GM19395 (cell line): ENCODE results near the gene LRP2.
"Not testable (repeated sequence)": the region's sequence is repeated elsewhere in the genome, so short reads cannot be mapped to it uniquely, and the experiment has no call there.

Source experiments
- ATAC-seq: cut with Tn5 transposase; IDR thresholded peaks from one replicate; pipeline ENCODE4 v1.9.1; 2021; ENCODE audit warnings: mild to moderate bottlenecking, moderate library complexity; ENCODE audit not compliant: unreplicated experiment

LRP2 gene

GRCh38 chr2:169362118-169362893, at the start of gene LRP2:
Gene LRP2 (minus strand): TSS chr2:169362534. CDS start chr2:169362399, 135 bp downstream.
- ATAC-seq = no peak

GRCh38 chr2:169406891-169407290, 44.6 kb upstream of the LRP2 start:
- ATAC-seq = no peak

GRCh38 chr2:169399491-169399890, 37.2 kb upstream of the LRP2 start:
- ATAC-seq = not testable (repeated sequence)

GRCh38 chr2:169397697-169398096, 35.4 kb upstream of the LRP2 start:
- ATAC-seq = no peak

- ATAC-seq = no peak
Observed at GRCh38 chr2:169395821-169396374, 33.6 kb upstream of the LRP2 start.

- ATAC-seq = peak; percentile 65
Observed at GRCh38 chr2:169393068-169393590, 30.8 kb upstream of the LRP2 start.

GRCh38 chr2:169391236-169391635, 28.9 kb upstream of the LRP2 start:
- no peak for ATAC-seq

- no peak for ATAC-seq
Observed at GRCh38 chr2:169388161-169388560, 25.8 kb upstream of the LRP2 start.

- no peak for ATAC-seq
Observed at GRCh38 chr2:169386722-169387121, 24.4 kb upstream of the LRP2 start.

- no peak for ATAC-seq
Observed at GRCh38 chr2:169384816-169385215, 22.5 kb upstream of the LRP2 start.

- ATAC-seq = no peak
Observed at GRCh38 chr2:169372561-169372960, 10.2 kb upstream of the LRP2 start.

GRCh38 chr2:169366066-169366465, 3.7 kb upstream of the LRP2 start:
- no peak for ATAC-seq

- peak; percentile 80 for ATAC-seq
Observed at GRCh38 chr2:169365029-169365480, 2.7 kb upstream of the LRP2 start.

- peak; percentile 35 for ATAC-seq
Observed at GRCh38 chr2:169363560-169364150, 1.3 kb upstream of the LRP2 start.

- peak; percentile 4 for ATAC-seq
Observed at GRCh38 chr2:169362894-169363559, 693 bp upstream of the LRP2 start.

GRCh38 chr2:169361706-169362117, 622 bp downstream of the LRP2 start:
- no peak for ATAC-seq

- no peak for ATAC-seq
Observed at GRCh38 chr2:169360984-169361705, 1.2 kb downstream of the LRP2 start.

GRCh38 chr2:169358016-169358415, 4.3 kb downstream of the LRP2 start:
- ATAC-seq = no peak

GRCh38 chr2:169354244-169354643, 8.1 kb downstream of the LRP2 start:
- no peak for ATAC-seq

- ATAC-seq = no peak
Observed at GRCh38 chr2:169351725-169352124, 10.6 kb downstream of the LRP2 start.

GRCh38 chr2:169349535-169349934, 12.8 kb downstream of the LRP2 start:
- ATAC-seq = no peak
